Spinal cord (tissue), 10 donors: Measurements from ENCODE around the gene CADPS. TPM values are rescaled to one million over a fixed set of nuclear protein-coding genes. Genes with fewer than 3 reads are reported as not detected.
A peak's percentile ranks its signal among the peaks of the same experiment; 100 is the strongest.

Source experiments
- DNase-seq, 6 donors: peaks; one replicate each; pipeline versions ENCODE4 v3.0.0 to v3.0.0-alpha.2; 2013 to 2015; ENCODE audit warnings: low spot score in 6 of 6, low read depth in 4 of 6
- H3K27ac ChIP-seq: one replicate; pipeline ENCODE4 v1.5.1; 2013; ENCODE audit warnings: low read depth, low read length, control low read depth
- H3K27me3 ChIP-seq: one replicate; pipeline ENCODE4 v1.6.1; 2013; ENCODE audit warnings: low read length; ENCODE audit not compliant: control insufficient read depth, insufficient read depth
- H3K36me3 ChIP-seq: one replicate; pipeline ENCODE4 v1.6.1; 2013; ENCODE audit warnings: low read length; ENCODE audit not compliant: control insufficient read depth, insufficient read depth
- H3K4me1 ChIP-seq: one replicate; pipeline ENCODE4 v1.6.1; 2013; ENCODE audit warnings: low read length; ENCODE audit not compliant: control insufficient read depth, insufficient read depth
- H3K4me3 ChIP-seq: one replicate; pipeline ENCODE4 v1.5.1; 2013; ENCODE audit warnings: low read depth, low read length, control low read depth
- H3K9me3 ChIP-seq: one replicate; pipeline ENCODE4 v1.6.1; 2013; ENCODE audit warnings: low read length; ENCODE audit not compliant: control insufficient read depth, insufficient read depth
- WGBS: methylation state at CpG from one replicate; pipeline ENCODE4 v1.1.5; 2013; ENCODE audit warnings: missing lambda C conversion rate; ENCODE audit not compliant: insufficient coverage; 5-methylcytosine and 5-hydroxymethylcytosine counted together
- polyA plus RNA-seq, 2 donors: library from polyadenylated mRNA; unstranded; fragments of 120-200 nt; gene quantifications; one replicate each; pipeline ENCODE4 v1.2.1, GENCODE V29; 2013; ENCODE audit not compliant: insufficient read length in 2 of 2
- total RNA-seq, 2 donors: library from RNA; depleted of rRNA in 1 of 2; stranded (reverse); fragments of 120-200 nt in 1 of 2; fragments of >200 nt in 1 of 2; gene quantifications; one replicate each; pipeline versions ENCODE4 v1.2.3 to v1.2.4, GENCODE V29; 2013 to 2014
- donor health status: healthy.

The CADPS gene
- total and polyA plus RNA-seq, 4 donors = 79.7 to 251 (median 198) TPM

- 2% methylated on average over 58 of the region's 58 CpGs for WGBS
- DNase-seq = peak in 2 of 6 donors; percentile 42 to 73
- H3K4me3 ChIP-seq = no peak overlapping the region
- H3K27me3 ChIP-seq = peaks cover 98% of the 10 kb centered on the region
- H3K4me1 ChIP-seq = peaks cover 58% of the 10 kb centered on the region
- H3K9me3 ChIP-seq = no peaks in the 10 kb centered on the region
- no peak overlapping the region for H3K27ac ChIP-seq
- no peaks in the 10 kb centered on the region for H3K36me3 ChIP-seq
Observed at GRCh38 chr3:62368705-62369475, 506.3 kb downstream of the CADPS start.

DNA sequence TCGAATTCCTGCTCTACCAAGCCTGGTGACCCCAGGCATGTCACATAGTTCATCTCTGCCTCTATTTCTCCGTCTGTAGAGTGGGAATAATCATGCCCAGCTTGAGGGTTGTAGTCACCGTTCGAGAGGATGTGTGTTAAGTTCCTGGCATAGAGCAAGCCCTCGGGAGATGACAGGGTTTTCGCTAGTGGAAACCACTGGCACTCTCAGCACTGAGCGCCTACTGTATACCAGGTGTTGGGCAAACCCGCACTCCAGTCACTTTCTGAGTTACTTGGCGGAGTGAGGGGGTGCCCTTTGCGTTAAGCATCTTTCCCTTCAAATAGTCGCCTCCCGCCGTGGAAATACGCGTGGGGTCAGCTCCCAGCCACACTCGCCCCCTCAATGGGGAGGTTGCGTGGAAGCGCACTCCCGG is 506.9 kb downstream of the CADPS start:
- WGBS = 3% methylated on average over 15 of the region's 19 CpGs
- Histone ChIP-seq H3K4me3 (no peak overlapping the region), H3K36me3 (no peaks in the 10 kb centered on the region), H3K27ac (no peak overlapping the region), H3K4me1 (peaks cover 53% of the 10 kb centered on the region), H3K9me3 (no peaks in the 10 kb centered on the region), H3K27me3 (peaks cover 92% of the 10 kb centered on the region)
- no peak for DNase-seq

DNA sequence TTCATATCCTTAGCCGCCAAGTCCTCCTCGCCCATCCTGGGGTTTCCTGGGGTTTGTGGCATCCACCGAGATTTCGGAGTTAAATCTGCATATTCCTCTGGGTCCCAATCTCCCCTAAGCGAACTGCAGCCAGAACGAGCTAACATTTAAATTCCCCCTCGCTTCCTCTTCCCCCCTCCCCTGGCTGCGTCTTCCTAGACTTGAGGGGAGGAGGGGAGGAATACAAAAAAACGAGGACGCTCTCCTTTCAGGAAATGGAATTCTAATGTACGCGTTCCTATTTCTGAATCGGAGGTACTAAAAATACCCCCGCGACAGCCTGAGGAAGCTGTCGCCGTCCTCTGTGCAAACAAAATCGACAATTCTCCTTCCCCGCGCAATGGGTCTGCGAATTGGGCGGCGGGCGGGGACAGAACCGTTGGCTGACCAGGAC is 507.4 kb downstream of the CADPS start:
- Histone ChIP-seq H3K9me3 (no peaks in the 10 kb centered on the region), H3K36me3 (no peaks in the 10 kb centered on the region), H3K4me3 (no peak overlapping the region), H3K27me3 (peaks cover 91% of the 10 kb centered on the region), H3K27ac (no peak overlapping the region), H3K4me1 (peaks cover 49% of the 10 kb centered on the region)
- WGBS = 4% methylated on average over 21 of the region's 25 CpGs
- peak in 2 of 6 donors; percentile 3 to 91 for DNase-seq

GRCh38 chr3:62366126-62366484 is 509.1 kb downstream of the CADPS start:
- Histone ChIP-seq H3K4me1 (peaks cover 35% of the 10 kb centered on the region), H3K9me3 (no peaks in the 10 kb centered on the region), H3K27ac (no peak overlapping the region), H3K27me3 (peaks cover 83% of the 10 kb centered on the region), H3K4me3 (no peak overlapping the region), H3K36me3 (no peaks in the 10 kb centered on the region)
- DNase-seq = peak in 1 of 6 donors; percentile 82
- WGBS = 35% methylated on average over 2 of the region's 4 CpGs

GRCh38 chr3:62365391-62366125 is 509.7 kb downstream of the CADPS start:
- H3K27ac ChIP-seq = no peak overlapping the region

DNA sequence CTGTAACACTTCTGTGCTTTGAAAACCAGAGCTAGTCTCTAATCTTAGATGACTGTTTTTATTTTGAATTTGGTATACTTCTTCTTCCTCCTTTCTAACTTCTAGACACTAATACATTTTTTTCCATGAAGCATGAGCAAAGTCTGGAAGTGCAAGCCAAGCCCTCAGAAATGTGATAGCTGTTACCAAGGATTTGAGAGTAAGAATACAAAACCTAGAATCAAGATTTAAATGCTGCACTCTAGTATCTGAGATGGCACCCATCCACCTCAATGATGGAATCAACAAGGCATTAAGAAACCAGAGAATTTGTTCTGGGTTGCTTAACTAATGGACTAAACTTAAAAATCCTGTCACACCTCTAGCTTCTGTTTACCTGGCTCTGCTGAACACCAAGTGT is 511.0 kb downstream of the CADPS start:
- Histone ChIP-seq H3K27ac (no peak overlapping the region), H3K36me3 (no peaks in the 10 kb centered on the region), H3K9me3 (no peaks in the 10 kb centered on the region), H3K4me1 (peaks cover 19% of the 10 kb centered on the region), H3K4me3 (no peak overlapping the region), H3K27me3 (peaks cover 64% of the 10 kb centered on the region)
- peak in 1 of 6 donors; percentile 63 for DNase-seq

More at GRCh38 chr3:62365391-62366125, 509.7 kb downstream of the CADPS start:
- DNase-seq = peak in 2 of 6 donors; percentile 71 to 94
- peaks cover 30% of the 10 kb centered on the region for H3K4me1 ChIP-seq
- no peaks in the 10 kb centered on the region for H3K9me3 ChIP-seq
- H3K4me3 ChIP-seq = no peak overlapping the region
- peaks cover 78% of the 10 kb centered on the region for H3K27me3 ChIP-seq
- H3K36me3 ChIP-seq = no peaks in the 10 kb centered on the region
- 10% methylated on average over 11 of the region's 16 CpGs for WGBS

- H3K4me1 ChIP-seq = peaks cover 10% of the 10 kb centered on the region
- H3K27me3 ChIP-seq = peaks cover 55% of the 10 kb centered on the region
- 95% methylated on average over 4 of the region's 6 CpGs for WGBS
Observed at GRCh38 chr3:62363275-62363674, 511.9 kb downstream of the CADPS start.

GRCh38 chr3:62361824-62362223 is 513.4 kb downstream of the CADPS start:
- DNase-seq = no peak
- Histone ChIP-seq H3K27me3 (peaks cover 43% of the 10 kb centered on the region), H3K36me3 (no peaks in the 10 kb centered on the region), H3K27ac (no peak overlapping the region), H3K4me3 (no peak overlapping the region), H3K9me3 (no peaks in the 10 kb centered on the region), H3K4me1 (peaks cover 3% of the 10 kb centered on the region)
- WGBS = 100% methylated on average over 1 of the region's 3 CpGs

More at GRCh38 chr3:62363275-62363674, 511.9 kb downstream of the CADPS start:
- DNase-seq = no peak
- no peaks in the 10 kb centered on the region for H3K36me3 ChIP-seq
- no peak overlapping the region for H3K27ac ChIP-seq
- H3K9me3 ChIP-seq = no peaks in the 10 kb centered on the region
- H3K4me3 ChIP-seq = no peak overlapping the region

GRCh38 chr3:62361261-62361660 is 514.0 kb downstream of the CADPS start:
- H3K4me1 ChIP-seq = peaks cover 3% of the 10 kb centered on the region
- H3K27ac ChIP-seq = no peak overlapping the region
- 100% methylated on average over 1 of the region's 3 CpGs for WGBS
- H3K9me3 ChIP-seq = no peaks in the 10 kb centered on the region
- H3K4me3 ChIP-seq = no peak overlapping the region
- DNase-seq = no peak
- H3K27me3 ChIP-seq = peaks cover 43% of the 10 kb centered on the region
- no peaks in the 10 kb centered on the region for H3K36me3 ChIP-seq
